HepG2 (cell line): ENCODE measurements around the gene DAB1.

ENCODE experiments used
- CEBPB ChIP-seq: IDR thresholded peaks from 2 replicates; pipeline ENCODE4 v1.6.1; 2011; ENCODE audit warnings: low read depth, low read length, improper control_type of control experiment, borderline replicate concordance
- CTCF ChIP-seq: sonication (generic); formaldehyde crosslinking; IDR thresholded peaks from 2 replicates; pipeline ENCODE4 v1.5.0; 2020; ENCODE audit warnings: mild to moderate bottlenecking, missing genetic modification reagents, moderate library complexity
- KDM5A ChIP-seq: fragments of 200-600 bp; sonication (generic); IDR thresholded peaks from 2 replicates; pipeline ENCODE4 v1.7.0; 2018; ENCODE audit warnings: antibody characterized with exemption, mild to moderate bottlenecking, low read length, borderline replicate concordance
- MAFK ChIP-seq, 2 experiments: IDR thresholded peaks in 1 of 2; conservative IDR thresholded peaks in 1 of 2; 2 replicates each; pipeline ENCODE4 v1.6.1; 2011; ENCODE audit warnings: improper control_type of control experiment in 2 of 2, low read length in 2 of 2
- MZF1 ChIP-seq: sonication (generic); formaldehyde crosslinking; IDR thresholded peaks from 2 replicates; pipeline ENCODE4 v1.8.1; 2023; ENCODE audit warnings: mild to moderate bottlenecking, missing genetic modification reagents, borderline replicate concordance
- PBX3 ChIP-seq: sonication (generic); formaldehyde crosslinking; IDR thresholded peaks from 2 replicates; pipeline ENCODE4 v1.8.1; 2023; ENCODE audit warnings: missing genetic modification reagents, inconsistent platforms, borderline replicate concordance
- POLR2A ChIP-seq, 2 experiments: IDR thresholded peaks; 2 replicates each; pipeline ENCODE4 v1.6.1; 2011; ENCODE audit warnings: low read depth in 2 of 2, low read length in 2 of 2, mild to moderate bottlenecking in 1 of 2, moderate library complexity in 1 of 2; ENCODE audit not compliant: insufficient read depth in 1 of 2
- TAF1 ChIP-seq: sonication (generic); formaldehyde crosslinking; IDR thresholded peaks from 2 replicates; pipeline ENCODE4 v1.4.0; 2020; ENCODE audit warnings: missing genetic modification reagents
- ZKSCAN1 ChIP-seq: fragments of 150-350 bp; IDR thresholded peaks from 2 replicates; pipeline ENCODE4 v1.6.1; 2014; ENCODE audit warnings: low read length
- ZNF12 ChIP-seq: sonication (generic); formaldehyde crosslinking; IDR thresholded peaks from 2 replicates; pipeline ENCODE4 v1.5.0; 2020; ENCODE audit warnings: missing genetic modification reagents
- ZNF639 ChIP-seq: conservative IDR thresholded peaks from 2 replicates; pipeline ENCODE4 v1.6.1; 2018; ENCODE audit warnings: missing genetic modification reagents

- no peak for TF ChIP-seq ZNF12 (CRISPR knock-in tag)
- no peak for TF ChIP-seq CTCF
- TF ChIP-seq TAF1 (CRISPR knock-in tag): no peak
- no peak for TF ChIP-seq ZKSCAN1
- no peak for TF ChIP-seq KDM5A
- TF ChIP-seq MZF1 (CRISPR knock-in tag): no peak
- TF ChIP-seq POLR2A (IDR thresholded peaks at IDR 0.05; ENCODE audit: insufficient read depth in 1 of 2, low read depth in 2 of 2, low read length in 2 of 2): no peak
- TF ChIP-seq ZNF639 (CRISPR knock-in tag): no peak
- TF ChIP-seq PBX3 (CRISPR knock-in tag): no peak
- no peak for TF ChIP-seq CEBPB
- TF ChIP-seq MAFK (conservative IDR thresholded peaks at IDR 0.05 in 1 of 2, IDR thresholded peaks at IDR 0.05 in 1 of 2; ENCODE audit: low read length in 2 of 2): no peak
Measured at GRCh38 chr1:57156907-57157306, 267.0 kb downstream of the DAB1 start.
